Lung (tissue), 12 donors: ENCODE measurements around the gene ODAD2. TPM values are rescaled to one million over a fixed set of nuclear protein-coding genes. Genes with fewer than 3 reads are reported as not detected.

Source experiments
- ATAC-seq: fragments of 200-7000 bp; cut with Tn5 transposase; one replicate; pipeline ENCODE4 v1.9.1; 2020; ENCODE audit warnings: moderate number of reproducible peaks; ENCODE audit not compliant: insufficient read depth, low FRiP score
- DNase-seq, 3 donors: peaks; one replicate each; pipeline ENCODE4 v3.0.0-alpha.2; 2013 to 2017
- H3K27ac ChIP-seq, 2 donors: one replicate each; pipeline ENCODE4 v1.5.1; 2013; ENCODE audit warnings: mild to moderate bottlenecking in 2 of 2, moderate library complexity in 2 of 2, control low read depth in 1 of 2, inconsistent platforms in 1 of 2, low read depth in 1 of 2, low read length in 1 of 2
- H3K27me3 ChIP-seq, 3 donors: one replicate each; pipeline ENCODE4 v1.5.1; 2013; ENCODE audit warnings: low read length in 2 of 3; ENCODE audit not compliant: control insufficient read depth in 3 of 3, insufficient read depth in 3 of 3
- H3K36me3 ChIP-seq, 4 donors: one replicate each; pipeline ENCODE4 v1.5.1; 2013; ENCODE audit warnings: low read length in 4 of 4, mild to moderate bottlenecking in 1 of 4, moderate library complexity in 1 of 4; ENCODE audit not compliant: control insufficient read depth in 4 of 4, insufficient read depth in 4 of 4
- H3K4me1 ChIP-seq, 5 donors: one replicate each; pipeline ENCODE4 v1.5.1; 2013; ENCODE audit warnings: low read length in 5 of 5, mild to moderate bottlenecking in 2 of 5, moderate library complexity in 1 of 5; ENCODE audit not compliant: control insufficient read depth in 5 of 5, insufficient read depth in 5 of 5
- H3K4me3 ChIP-seq: one replicate; pipeline ENCODE4 v1.5.1; 2013; ENCODE audit warnings: mild to moderate bottlenecking, control low read depth, moderate library complexity
- H3K9ac ChIP-seq, 2 donors: one replicate each; pipeline ENCODE4 v1.5.1; 2013; ENCODE audit warnings: low read length in 2 of 2, control low read depth in 1 of 2; ENCODE audit not compliant: insufficient read depth in 1 of 2
- H3K9me3 ChIP-seq, 4 donors: one replicate each; pipeline ENCODE4 v1.5.1; 2013; ENCODE audit warnings: low read length in 3 of 4, mild to moderate bottlenecking in 1 of 4, moderate library complexity in 1 of 4; ENCODE audit not compliant: control insufficient read depth in 4 of 4, insufficient read depth in 3 of 4
- WGBS, 2 donors: extraction: QIAGEN DNeasy Blood & Tissue Kit; methylation state at CpG; one replicate each; pipeline ENCODE4 v1.1.7; 2013; 5-methylcytosine and 5-hydroxymethylcytosine counted together
- polyA plus RNA-seq, 2 donors: library from polyadenylated mRNA; stranded (reverse); fragments of 200-250 nt; gene quantifications; one replicate each; pipeline ENCODE4 v1.2.1, GENCODE V29; 2013
- total RNA-seq, 2 donors: library from RNA; depleted of rRNA in 1 of 2; stranded (reverse); fragments of >200 nt in 1 of 2; gene quantifications; one replicate each; pipeline ENCODE4 v1.2.1, GENCODE V29; 2014 to 2021
- TF ChIP-seq, protein P1 (sequence below): IDR thresholded peaks from 2 replicates; pipeline ENCODE4 v1.5.1; 2012; ENCODE audit warnings: mild to moderate bottlenecking; ENCODE audit errors: control extremely low read depth, extremely low read depth
- donor health status: control.
- donor health status: control.
- donor health status: Bipolar disorder and iron deficiency.
- donor health status: healthy.
- donor health status: DM: yes; HTN: yes; CAD: no.

ODAD2 gene
- total and polyA plus RNA-seq, 4 donors, result 1.8 to 16.6 (median 7.6) TPM

- Histone ChIP-seq H3K4me1 (peaks cover 0 to 1% (median 0%) of the 10 kb centered on the region in 5 donors), H3K9me3 (no peaks in the 10 kb centered on the region), H3K27ac (no peak overlapping the region), H3K4me3 (no peak overlapping the region), H3K27me3 (no peaks in the 10 kb centered on the region), H3K36me3 (no peaks in the 10 kb centered on the region), H3K9ac (no peak overlapping the region)
- 79 to 89% methylated on average over 3 of the region's 3 CpGs for WGBS, 2 donors
- ATAC-seq (no peak), DNase-seq (no peak)
- TF ChIP-seq, protein P1, sequence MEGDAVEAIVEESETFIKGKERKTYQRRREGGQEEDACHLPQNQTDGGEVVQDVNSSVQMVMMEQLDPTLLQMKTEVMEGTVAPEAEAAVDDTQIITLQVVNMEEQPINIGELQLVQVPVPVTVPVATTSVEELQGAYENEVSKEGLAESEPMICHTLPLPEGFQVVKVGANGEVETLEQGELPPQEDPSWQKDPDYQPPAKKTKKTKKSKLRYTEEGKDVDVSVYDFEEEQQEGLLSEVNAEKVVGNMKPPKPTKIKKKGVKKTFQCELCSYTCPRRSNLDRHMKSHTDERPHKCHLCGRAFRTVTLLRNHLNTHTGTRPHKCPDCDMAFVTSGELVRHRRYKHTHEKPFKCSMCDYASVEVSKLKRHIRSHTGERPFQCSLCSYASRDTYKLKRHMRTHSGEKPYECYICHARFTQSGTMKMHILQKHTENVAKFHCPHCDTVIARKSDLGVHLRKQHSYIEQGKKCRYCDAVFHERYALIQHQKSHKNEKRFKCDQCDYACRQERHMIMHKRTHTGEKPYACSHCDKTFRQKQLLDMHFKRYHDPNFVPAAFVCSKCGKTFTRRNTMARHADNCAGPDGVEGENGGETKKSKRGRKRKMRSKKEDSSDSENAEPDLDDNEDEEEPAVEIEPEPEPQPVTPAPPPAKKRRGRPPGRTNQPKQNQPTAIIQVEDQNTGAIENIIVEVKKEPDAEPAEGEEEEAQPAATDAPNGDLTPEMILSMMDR, result no peak
Observed at GRCh38 chr10:28036587-28036986, 37.7 kb upstream of the ODAD2 start.

DNA sequence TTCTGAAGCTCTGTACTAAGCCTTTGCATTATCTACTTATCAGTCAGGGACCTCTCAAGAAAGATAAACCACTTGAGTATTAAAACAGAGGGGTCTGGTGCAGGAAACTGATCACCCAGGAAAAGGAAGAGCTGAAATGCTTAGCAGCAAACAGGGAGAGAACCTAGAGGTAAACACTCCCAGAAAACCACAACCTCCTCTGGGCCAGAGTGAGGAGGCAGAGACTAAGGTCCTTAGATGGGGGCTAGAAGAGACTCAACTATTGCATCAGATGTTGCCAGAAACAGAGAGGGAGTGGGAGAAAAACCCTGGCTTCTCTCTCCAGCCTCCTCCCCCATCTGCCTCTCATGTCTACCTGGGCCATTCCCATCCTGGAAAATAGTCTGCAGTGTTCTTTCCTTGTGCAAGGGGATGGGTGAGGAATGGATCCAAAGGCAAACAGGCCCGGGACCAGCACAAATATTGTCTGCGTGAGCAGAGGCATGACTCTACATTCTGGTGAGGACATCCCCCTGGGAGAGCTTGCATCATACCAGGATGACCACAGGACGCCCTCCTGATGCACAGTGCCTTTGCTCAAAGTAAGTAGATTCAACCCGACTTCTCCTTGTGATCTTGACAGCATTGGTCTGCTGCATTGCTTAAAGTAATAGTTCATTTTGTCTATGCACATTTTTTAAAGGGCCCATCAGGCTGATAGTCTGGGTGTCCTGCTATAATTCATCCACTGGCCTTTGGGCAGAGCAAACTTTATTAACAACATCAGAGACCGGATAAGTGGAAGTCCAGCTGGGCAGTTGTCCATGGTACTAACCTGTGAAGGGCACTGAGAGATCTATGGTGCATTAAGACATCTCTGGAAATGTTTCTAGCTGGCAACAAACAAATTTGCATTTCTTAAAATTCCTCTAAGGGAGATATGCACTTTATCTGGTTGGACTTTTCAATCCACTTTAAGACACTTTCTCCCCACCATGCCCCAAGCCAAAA, 22.4 kb upstream of the ODAD2 start:
- no peak overlapping the region for H3K27ac ChIP-seq
- WGBS, 2 donors, result 80 to 89% methylated on average over 5 of the region's 5 CpGs
- ATAC-seq, result no peak
- no peak for DNase-seq
- TF ChIP-seq, protein P1, result no peak
- no peak overlapping the region for H3K9ac ChIP-seq
- H3K4me1 ChIP-seq, result no peaks in the 10 kb centered on the region
- H3K9me3 ChIP-seq, result no peaks in the 10 kb centered on the region
- no peak overlapping the region for H3K4me3 ChIP-seq
- no peaks in the 10 kb centered on the region for H3K27me3 ChIP-seq
- H3K36me3 ChIP-seq, result no peaks in the 10 kb centered on the region

GRCh38 chr10:28020080-28020860, 21.4 kb upstream of the ODAD2 start:
- Histone ChIP-seq H3K4me3 (no peak overlapping the region), H3K27ac (no peak overlapping the region), H3K9me3 (no peaks in the 10 kb centered on the region), H3K27me3 (no peaks in the 10 kb centered on the region), H3K36me3 (no peaks in the 10 kb centered on the region), H3K9ac (no peak overlapping the region), H3K4me1 (no peaks in the 10 kb centered on the region)
- DNase-seq, result no peak
- WGBS, 2 donors, result 91 to 93% methylated on average over 12 of the region's 12 CpGs
- ATAC-seq, result no peak
- TF ChIP-seq, protein P1, result no peak
